Kidney (tissue), 14 donors: ENCODE results near the gene FBXO15. TPM values are rescaled to one million over a fixed set of nuclear protein-coding genes. Genes with fewer than 3 reads are reported as not detected.

ENCODE experiments used
- DNase-seq, 5 donors: peaks; one replicate each; pipeline ENCODE4 v3.0.0-alpha.2; 2013 to 2020
- FAIRE-seq: peaks from 2 replicates; lab custom pipeline; 2012; peaks lifted over from hg19 to GRCh38; lab: Jason Lieb, UNC
- H3K27ac ChIP-seq, 2 donors: one replicate each; pipeline ENCODE4 v1.7.0; 2013; ENCODE audit warnings: low read depth in 2 of 2, low read length in 2 of 2, inconsistent platforms in 1 of 2
- H3K27me3 ChIP-seq: one replicate; pipeline ENCODE4 v1.7.1; 2013; ENCODE audit warnings: low read length, inconsistent platforms; ENCODE audit not compliant: control insufficient read depth, insufficient read depth
- H3K36me3 ChIP-seq, 3 donors: one replicate each; pipeline versions ENCODE4 v1.7.0 to v1.7.1; 2013; ENCODE audit warnings: low read length in 3 of 3, control low read depth in 1 of 3, inconsistent platforms in 1 of 3; ENCODE audit not compliant: insufficient read depth in 3 of 3, control insufficient read depth in 2 of 3
- H3K4me1 ChIP-seq, 3 donors: one replicate each; pipeline versions ENCODE4 v1.7.0 to v1.7.1; 2013; ENCODE audit warnings: low read length in 3 of 3, inconsistent platforms in 1 of 3, low read depth in 1 of 3; ENCODE audit not compliant: control insufficient read depth in 2 of 3, insufficient read depth in 2 of 3
- H3K4me3 ChIP-seq, 3 donors: one replicate each; pipeline versions ENCODE4 v1.7.0 to v1.8.1; 2013; ENCODE audit warnings: low read length in 3 of 3, control low read depth in 1 of 3, inconsistent platforms in 1 of 3
- H3K9ac ChIP-seq, 3 donors: one replicate each; pipeline versions ENCODE4 v1.7.0 to v1.7.1; 2013; ENCODE audit warnings: low read length in 3 of 3, control low read depth in 1 of 3, inconsistent platforms in 1 of 3
- H3K9me3 ChIP-seq, 3 donors: one replicate each; pipeline versions ENCODE4 v1.7.0 to v1.7.1; 2013; ENCODE audit warnings: low read length in 3 of 3, control low read depth in 1 of 3, inconsistent platforms in 1 of 3; ENCODE audit not compliant: control insufficient read depth in 2 of 3, insufficient read depth in 1 of 3
- intact Hi-C: fragments of 100-400 bp; cut with DNase I; formaldehyde crosslinking; loops from one replicate; pipeline ENCODE4 v1.11.1; 2022
- polyA plus RNA-seq: library from polyadenylated mRNA; stranded (reverse); fragments of 350-450 nt; fragmentation: Illumina TruSeq; extraction: RNeasy Lipid Tissue Mini Kit (QIAGEN cat#74804); gene quantifications from one replicate; pipeline ENCODE4 v1.2.3, GENCODE V29; 2014; ENCODE audit warnings: low read depth, low replicate concordance; ENCODE audit not compliant: insufficient read depth
- total RNA-seq: library from RNA; stranded (reverse); fragmentation: NEBNext Ultra II Directional; extraction: Animal tissue kit (Norgen Biotek cat#: 25700); gene quantifications from one replicate; pipeline ENCODE4 v1.2.1, GENCODE V29; 2021
- TF ChIP-seq, protein P1 (sequence below): IDR thresholded peaks from 3 replicates; pipeline ENCODE4 v1.5.1; 2012; ENCODE audit warnings: mild to moderate bottlenecking, moderate library complexity, borderline replicate concordance; ENCODE audit not compliant: insufficient read depth; ENCODE audit errors: extremely low read depth
- donor health status: control.
- donor health status: control.
- donor health status: control.
- donor health status: control.
- donor health status: control.
- donor health status: DM: yes; HTN: yes; CAD: no.
- donor health status: Normal renal cell carcinoma (clear cell type).

Gene FBXO15
- total and polyA plus RNA-seq, 2 donors from 2014 or later, result 3.5 to 9.1 TPM

DNA sequence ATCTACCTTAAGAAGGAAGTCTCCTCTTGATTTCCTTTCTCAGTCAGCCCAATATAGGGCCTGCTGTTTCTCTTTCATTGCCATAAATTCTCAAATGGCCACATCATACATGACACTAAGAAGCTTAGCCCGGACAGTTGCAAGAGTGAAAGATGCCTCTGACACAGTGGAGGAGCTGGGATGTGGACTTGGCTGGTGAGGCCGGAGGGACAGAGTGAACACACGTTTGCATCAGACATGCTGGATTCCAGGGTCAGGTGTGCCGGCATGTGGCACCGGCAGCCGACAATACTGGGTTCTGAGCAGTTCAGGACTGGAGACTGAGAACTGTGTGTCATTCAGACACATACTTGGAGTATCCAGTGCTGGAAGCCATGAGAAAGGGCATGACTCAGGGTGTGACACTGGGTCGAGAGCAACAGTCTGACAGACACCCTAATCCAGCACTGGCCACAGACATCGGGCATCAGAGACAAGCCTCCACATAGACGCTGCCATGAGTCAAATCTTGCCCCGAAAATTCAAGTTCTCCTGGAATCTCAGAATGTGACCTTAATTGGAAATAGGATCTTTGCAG, 32.1 kb upstream of the FBXO15 start:
- intact Hi-C loops, result no loop called here
- FAIRE-seq, result no peak
- Histone ChIP-seq H3K9me3 (no peaks in the 10 kb centered on the region), H3K27ac (no peak overlapping the region), H3K4me3 (no peak overlapping the region), H3K36me3 (no peaks in the 10 kb centered on the region), H3K27me3 (no peaks in the 10 kb centered on the region), H3K4me1 (no peaks in the 10 kb centered on the region), H3K9ac (no peak overlapping the region)
- TF ChIP-seq, protein P1, sequence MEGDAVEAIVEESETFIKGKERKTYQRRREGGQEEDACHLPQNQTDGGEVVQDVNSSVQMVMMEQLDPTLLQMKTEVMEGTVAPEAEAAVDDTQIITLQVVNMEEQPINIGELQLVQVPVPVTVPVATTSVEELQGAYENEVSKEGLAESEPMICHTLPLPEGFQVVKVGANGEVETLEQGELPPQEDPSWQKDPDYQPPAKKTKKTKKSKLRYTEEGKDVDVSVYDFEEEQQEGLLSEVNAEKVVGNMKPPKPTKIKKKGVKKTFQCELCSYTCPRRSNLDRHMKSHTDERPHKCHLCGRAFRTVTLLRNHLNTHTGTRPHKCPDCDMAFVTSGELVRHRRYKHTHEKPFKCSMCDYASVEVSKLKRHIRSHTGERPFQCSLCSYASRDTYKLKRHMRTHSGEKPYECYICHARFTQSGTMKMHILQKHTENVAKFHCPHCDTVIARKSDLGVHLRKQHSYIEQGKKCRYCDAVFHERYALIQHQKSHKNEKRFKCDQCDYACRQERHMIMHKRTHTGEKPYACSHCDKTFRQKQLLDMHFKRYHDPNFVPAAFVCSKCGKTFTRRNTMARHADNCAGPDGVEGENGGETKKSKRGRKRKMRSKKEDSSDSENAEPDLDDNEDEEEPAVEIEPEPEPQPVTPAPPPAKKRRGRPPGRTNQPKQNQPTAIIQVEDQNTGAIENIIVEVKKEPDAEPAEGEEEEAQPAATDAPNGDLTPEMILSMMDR, result no peak
- DNase-seq, result no peak

DNA sequence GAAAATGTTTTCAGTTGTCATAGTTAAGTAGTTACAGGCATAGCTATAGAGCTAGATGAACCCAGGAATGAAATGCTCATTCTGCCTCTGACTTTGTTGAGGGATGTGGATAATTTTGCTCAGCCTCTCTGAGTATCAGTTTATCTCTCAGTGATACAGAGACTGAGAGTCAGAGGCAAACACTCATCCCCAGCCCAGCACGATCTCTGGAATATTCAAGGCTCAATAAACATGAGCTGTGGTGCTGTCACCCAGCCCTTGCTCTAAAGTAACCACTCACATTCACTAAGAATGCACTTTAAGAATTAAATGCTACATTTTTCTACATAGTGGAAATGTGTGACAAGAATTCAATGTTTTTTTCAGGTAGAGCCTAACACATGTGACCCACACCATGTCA, 31.2 kb upstream of the FBXO15 start:
- Histone ChIP-seq H3K9ac (no peak overlapping the region), H3K9me3 (no peaks in the 10 kb centered on the region), H3K27ac (no peak overlapping the region), H3K27me3 (no peaks in the 10 kb centered on the region), H3K36me3 (no peaks in the 10 kb centered on the region), H3K4me1 (no peaks in the 10 kb centered on the region), H3K4me3 (no peak overlapping the region)
- intact Hi-C loops, result no loop called here
- FAIRE-seq (no peak), DNase-seq (no peak)
- TF ChIP-seq, protein P1, result no peak

DNA sequence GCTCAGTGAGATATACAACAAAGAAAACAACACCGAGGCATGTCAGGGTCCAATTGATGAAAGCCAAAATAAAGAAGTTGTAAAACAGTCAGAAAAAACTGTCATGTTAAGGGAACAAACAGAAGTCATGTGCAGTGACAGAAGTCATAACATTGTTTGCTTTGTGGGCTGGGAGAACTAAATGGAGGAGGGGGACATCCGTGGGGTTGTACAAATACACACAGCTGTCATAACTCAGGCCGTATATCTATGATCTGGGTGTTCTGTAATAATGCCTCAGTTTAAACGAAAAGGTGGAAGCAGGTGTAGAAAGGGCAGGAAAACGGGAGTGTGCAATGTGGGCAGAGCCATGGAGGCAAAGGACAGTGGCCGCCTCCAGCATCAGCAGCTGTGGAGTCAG, 28.0 kb upstream of the FBXO15 start:
- no peak overlapping the region for H3K9ac ChIP-seq
- FAIRE-seq, result no peak

More for the DNA sequence above, 28.0 kb upstream of the FBXO15 start:
- Histone ChIP-seq H3K4me3 (no peak overlapping the region), H3K9me3 (no peaks in the 10 kb centered on the region), H3K36me3 (no peaks in the 10 kb centered on the region), H3K4me1 (no peaks in the 10 kb centered on the region), H3K27ac (no peak overlapping the region), H3K27me3 (no peaks in the 10 kb centered on the region)
- TF ChIP-seq, protein P1, result no peak
- no peak for DNase-seq
- intact Hi-C loops, result no loop called here
